WERI-Rb-1 (cell line): ENCODE results near the gene TKFC.

ENCODE experiments used
- DNase-seq: peaks from one replicate; pipeline ENCODE4 v3.0.0-alpha.2; 2020
- H3K27ac ChIP-seq: fragments of 250-450 bp; sonication (Bioruptor Pico); 2 replicates; pipeline ENCODE4 v1.5.1; 2020; ENCODE audit warnings: mild to moderate bottlenecking, moderate library complexity
- H3K27me3 ChIP-seq: fragments of 250-450 bp; sonication (Bioruptor Pico); 2 replicates; pipeline ENCODE4 v1.5.1; 2021; ENCODE audit warnings: mild to moderate bottlenecking, low read depth, moderate library complexity; ENCODE audit not compliant: insufficient read depth, severe bottlenecking
- H3K36me3 ChIP-seq: fragments of 250-450 bp; sonication (Bioruptor Pico); 2 replicates; pipeline ENCODE4 v1.5.1; 2020; ENCODE audit warnings: mild to moderate bottlenecking, moderate library complexity
- H3K4me3 ChIP-seq: 2 replicates; pipeline ENCODE4 v1.5.1; 2011; ENCODE audit warnings: low read depth, mild to moderate bottlenecking, control low read depth, low read length
- H3K9me3 ChIP-seq: fragments of 250-450 bp; sonication (Bioruptor Pico); 2 replicates; pipeline ENCODE4 v1.5.1; 2021; ENCODE audit warnings: mild to moderate bottlenecking, moderate library complexity; ENCODE audit not compliant: severe bottlenecking
- TF ChIP-seq, protein P1 (sequence below): IDR thresholded peaks from 2 replicates; pipeline ENCODE4 v1.5.1; 2011; ENCODE audit warnings: low read depth, mild to moderate bottlenecking, control low read depth, inconsistent platforms, low read length

The TKFC gene

DNA sequence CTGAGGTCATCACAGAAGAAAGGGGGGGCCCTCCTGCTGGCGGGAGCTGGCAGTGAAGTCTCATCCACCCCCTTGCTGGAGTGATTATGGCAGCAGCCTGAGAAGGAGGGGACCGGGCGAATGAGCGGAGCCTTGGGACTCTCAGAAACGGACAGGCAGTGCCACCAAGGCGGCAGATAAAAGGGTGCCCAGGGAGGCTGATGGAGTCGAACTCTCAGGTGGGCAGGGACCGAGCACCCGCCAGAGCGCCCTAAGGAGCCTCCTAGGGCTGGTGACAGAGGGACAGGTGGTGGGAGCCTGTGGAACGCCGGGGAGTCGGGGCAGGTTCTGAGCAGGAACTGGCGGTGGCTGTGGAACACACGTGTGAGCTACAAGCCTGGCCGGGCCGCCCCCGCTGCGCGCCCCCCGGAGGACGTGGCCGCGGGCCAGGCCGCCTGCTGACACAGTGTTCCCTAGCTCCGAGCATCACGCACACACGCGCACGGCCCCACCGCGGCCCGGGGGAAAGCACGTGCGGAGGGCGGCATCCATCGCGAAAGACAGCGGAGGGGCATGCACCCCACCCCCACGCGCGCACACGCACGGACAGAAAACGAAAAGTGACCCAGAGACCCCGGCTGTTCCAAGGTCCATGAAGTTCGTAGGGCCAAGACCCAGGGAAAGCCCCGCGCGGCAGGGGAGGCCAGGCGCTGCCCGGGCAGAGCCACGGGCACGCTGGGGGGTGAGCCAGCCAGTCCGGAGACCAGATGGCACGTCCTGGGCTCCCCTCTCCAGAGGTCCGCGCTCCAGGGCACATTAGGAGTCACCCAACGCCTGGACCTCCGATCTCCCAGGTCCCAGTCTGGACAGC is 38.9 kb upstream of the TKFC start:
- H3K4me3 ChIP-seq = peak overlapping the region; percentile 74
- TF ChIP-seq, protein P1, sequence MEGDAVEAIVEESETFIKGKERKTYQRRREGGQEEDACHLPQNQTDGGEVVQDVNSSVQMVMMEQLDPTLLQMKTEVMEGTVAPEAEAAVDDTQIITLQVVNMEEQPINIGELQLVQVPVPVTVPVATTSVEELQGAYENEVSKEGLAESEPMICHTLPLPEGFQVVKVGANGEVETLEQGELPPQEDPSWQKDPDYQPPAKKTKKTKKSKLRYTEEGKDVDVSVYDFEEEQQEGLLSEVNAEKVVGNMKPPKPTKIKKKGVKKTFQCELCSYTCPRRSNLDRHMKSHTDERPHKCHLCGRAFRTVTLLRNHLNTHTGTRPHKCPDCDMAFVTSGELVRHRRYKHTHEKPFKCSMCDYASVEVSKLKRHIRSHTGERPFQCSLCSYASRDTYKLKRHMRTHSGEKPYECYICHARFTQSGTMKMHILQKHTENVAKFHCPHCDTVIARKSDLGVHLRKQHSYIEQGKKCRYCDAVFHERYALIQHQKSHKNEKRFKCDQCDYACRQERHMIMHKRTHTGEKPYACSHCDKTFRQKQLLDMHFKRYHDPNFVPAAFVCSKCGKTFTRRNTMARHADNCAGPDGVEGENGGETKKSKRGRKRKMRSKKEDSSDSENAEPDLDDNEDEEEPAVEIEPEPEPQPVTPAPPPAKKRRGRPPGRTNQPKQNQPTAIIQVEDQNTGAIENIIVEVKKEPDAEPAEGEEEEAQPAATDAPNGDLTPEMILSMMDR = 0 out of 2 replicates have a peak, but pooled peaks have one; percentile 23

DNA sequence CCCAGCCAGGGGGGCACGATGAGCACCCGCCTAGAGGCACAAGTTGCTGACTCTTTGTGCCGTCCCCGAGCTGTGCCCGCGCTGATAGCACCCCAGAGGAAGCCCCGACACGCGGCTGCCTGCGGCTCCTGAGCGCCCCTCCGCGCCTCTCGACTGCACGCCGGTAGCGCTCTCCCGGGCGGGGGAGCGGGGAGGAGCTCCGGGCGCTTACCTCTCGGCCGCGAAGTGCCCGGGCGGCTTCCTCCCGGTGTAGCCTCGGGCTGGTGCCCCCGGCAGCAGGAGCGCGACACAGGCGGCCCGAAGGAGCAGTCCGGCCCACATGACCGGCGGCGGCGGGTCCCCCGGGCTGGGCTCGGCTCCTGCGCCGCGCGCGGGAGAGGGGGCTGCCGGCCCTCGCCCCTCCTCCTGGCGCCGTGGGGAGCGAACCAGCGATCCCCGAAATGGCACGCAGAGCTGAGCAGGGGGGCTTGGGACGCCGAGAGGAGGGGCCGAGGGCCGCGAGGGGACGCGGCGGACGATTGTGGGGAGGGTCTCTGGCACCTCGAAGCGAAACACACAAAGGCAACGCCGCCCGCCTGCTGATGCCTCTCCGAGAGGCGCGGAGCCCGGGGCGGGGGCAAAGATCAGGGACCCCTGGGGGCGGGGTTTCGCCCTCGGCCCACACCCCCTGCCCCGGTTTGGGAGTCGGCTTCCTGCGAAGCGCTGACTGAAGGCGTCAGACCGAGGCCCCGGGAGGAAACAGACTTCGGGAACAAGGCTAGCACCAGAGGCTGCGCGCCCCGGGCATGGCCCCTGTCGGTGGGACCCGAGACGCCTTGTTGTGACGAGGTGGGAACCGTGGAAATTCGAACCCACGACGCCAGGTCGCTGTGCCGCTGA is 38.1 kb upstream of the TKFC start, which contains the start of gene VWCE:
Gene VWCE (minus strand): TSS at position 600 of the 879 bp plus-strand sequence. CDS start 279 bp downstream, at position 321.
- peaks cover 28% of the 10 kb centered on the region for H3K36me3 ChIP-seq
- DNase-seq = peak; percentile 81

More for the DNA sequence above, 38.9 kb upstream of the TKFC start:
- Histone ChIP-seq H3K36me3 (peaks cover 27% of the 10 kb centered on the region), H3K27me3 (no peaks in the 10 kb centered on the region), H3K27ac (peak overlapping the region; percentile 77), H3K9me3 (no peaks in the 10 kb centered on the region)
- DNase-seq = peak; percentile 60

DNA sequence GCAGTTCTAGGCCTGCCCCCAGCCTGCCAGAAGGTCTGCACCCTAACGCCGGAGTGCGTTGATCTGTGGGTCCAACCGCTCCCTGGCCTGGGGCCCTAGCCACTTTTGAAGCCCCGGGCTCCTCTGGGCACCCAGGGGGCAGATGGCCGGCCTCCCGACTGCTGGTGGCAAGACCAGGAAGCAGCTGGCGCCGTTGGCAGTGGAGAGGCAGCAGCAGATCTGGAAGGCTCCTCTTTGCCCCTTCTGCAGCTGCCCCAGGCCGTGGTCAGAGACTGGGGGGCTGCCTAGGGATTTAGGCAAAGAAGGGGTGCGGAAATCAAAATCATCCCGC is 37.5 kb upstream of the TKFC start:
- Histone ChIP-seq H3K27me3 (no peaks in the 10 kb centered on the region), H3K4me3 (peak overlapping the region; percentile 74), H3K9me3 (no peaks in the 10 kb centered on the region), H3K36me3 (peaks cover 32% of the 10 kb centered on the region), H3K27ac (peak overlapping the region; percentile 77; the same call in 1 of the 2 replicates)
- TF ChIP-seq, protein P1 = no peak
- DNase-seq = no peak

More for the DNA sequence above, 38.1 kb upstream of the TKFC start, which contains the start of gene VWCE:
- Histone ChIP-seq H3K27me3 (no peaks in the 10 kb centered on the region), H3K4me3 (peak within 1 kb of the TSS; percentile 74), H3K9me3 (no peaks in the 10 kb centered on the region), H3K27ac (peak within 1 kb of the TSS; percentile 77)
- TF ChIP-seq, protein P1 = peak; percentile 59

DNA sequence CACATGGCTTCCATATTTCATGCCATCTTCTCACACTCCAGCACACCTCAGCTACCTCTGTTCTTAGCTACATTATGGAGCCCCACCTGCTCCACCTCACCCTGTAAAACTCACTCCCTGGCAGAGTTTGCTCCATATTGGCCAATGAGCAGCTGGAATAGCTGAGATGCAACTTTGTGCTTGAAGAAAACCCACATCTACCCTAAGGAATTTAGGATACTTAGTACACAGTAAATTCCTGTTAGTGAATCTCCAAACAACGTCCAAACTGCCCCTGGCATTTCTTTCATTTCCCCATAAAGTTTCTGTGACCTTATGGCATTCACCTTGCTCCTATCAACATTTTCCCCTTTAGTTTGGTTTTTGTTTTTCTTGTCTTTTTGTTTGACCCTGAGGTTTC is 35.7 kb upstream of the TKFC start:
- no peak overlapping the region for H3K27ac ChIP-seq

DNA sequence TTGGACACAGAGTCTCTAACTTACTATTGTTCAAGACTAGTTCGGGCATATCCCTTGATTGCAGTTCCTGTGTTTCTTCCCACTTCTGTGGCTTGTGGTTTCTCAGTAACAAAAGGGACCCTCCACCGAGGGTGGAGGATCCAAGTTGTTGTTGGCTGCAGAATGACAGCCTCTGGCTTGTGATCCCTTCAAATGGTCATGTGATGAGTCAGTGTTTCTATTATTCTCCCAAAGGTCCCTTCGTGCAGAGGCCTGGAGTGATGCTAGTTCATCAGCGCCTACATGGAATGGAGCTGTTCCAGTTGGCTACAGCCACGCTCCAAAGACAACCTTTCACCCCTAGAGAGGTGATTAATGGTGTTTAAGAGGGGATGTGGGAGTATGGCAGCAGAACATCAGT is 35.3 kb upstream of the TKFC start:
- DNase-seq = no peak

More for the DNA sequence above, 35.7 kb upstream of the TKFC start:
- Histone ChIP-seq H3K4me3 (no peak overlapping the region), H3K9me3 (no peaks in the 10 kb centered on the region), H3K27me3 (no peaks in the 10 kb centered on the region), H3K36me3 (peaks cover 45% of the 10 kb centered on the region)
- TF ChIP-seq, protein P1 = no peak
- no peak for DNase-seq

More for the DNA sequence above, 35.3 kb upstream of the TKFC start:
- no peaks in the 10 kb centered on the region for H3K27me3 ChIP-seq
- no peaks in the 10 kb centered on the region for H3K9me3 ChIP-seq
- H3K36me3 ChIP-seq = peaks cover 49% of the 10 kb centered on the region
- H3K4me3 ChIP-seq = no peak overlapping the region
- H3K27ac ChIP-seq = no peak overlapping the region
- TF ChIP-seq, protein P1 = no peak
